GM23338 (cell line): ENCODE measurements around the gene RFNG. TPM values are rescaled to one million over a fixed set of nuclear protein-coding genes. Genes with fewer than 3 reads are reported as not detected.

ENCODE experiments used
- ATAC-seq: fragments of 200-7000 bp; cut with Tn5 transposase; 3 replicates; pipeline ENCODE4 v1.9.1; 2020
- DNase-seq: peaks from one replicate; pipeline ENCODE4 v3.0.0-alpha.2; 2015; ENCODE audit warnings: low spot score
- H2AFZ ChIP-seq: fragments of 200-600 bp; sonication (generic); 2 replicates; pipeline ENCODE4 v1.8.0; 2016; ENCODE audit warnings: antibody characterized with exemption, mild to moderate bottlenecking, moderate library complexity
- H3F3A ChIP-seq: fragments of 200-600 bp; sonication (generic); replicated peaks from 2 replicates; pipeline ENCODE4 v1.8.0; 2017; ENCODE audit warnings: antibody characterized with exemption, mixed run types, low read depth
- H3K27ac ChIP-seq: fragments of 200-600 bp; sonication (generic); 2 replicates; pipeline ENCODE4 v1.6.1; 2016; ENCODE audit warnings: low read depth
- H3K27me3 ChIP-seq: fragments of 200-600 bp; sonication (generic); 2 replicates; pipeline ENCODE4 v1.8.0; 2016; ENCODE audit warnings: mild to moderate bottlenecking, mixed run types, moderate library complexity; ENCODE audit not compliant: insufficient read depth
- H3K36me3 ChIP-seq: fragments of 200-600 bp; sonication (generic); 2 replicates; pipeline ENCODE4 v1.8.0; 2016; ENCODE audit warnings: mild to moderate bottlenecking; ENCODE audit not compliant: insufficient read depth
- H3K4me1 ChIP-seq: fragments of 200-600 bp; sonication (generic); 2 replicates; pipeline ENCODE4 v1.8.0; 2016; ENCODE audit warnings: mild to moderate bottlenecking, moderate library complexity; ENCODE audit not compliant: insufficient read depth
- H3K4me2 ChIP-seq: fragments of 200-600 bp; sonication (generic); 2 replicates; pipeline ENCODE4 v1.7.1; 2017; ENCODE audit warnings: mixed run types
- H3K4me3 ChIP-seq: fragments of 200-600 bp; sonication (generic); 2 replicates; pipeline ENCODE4 v1.6.1; 2016; ENCODE audit warnings: mixed run types
- H3K79me2 ChIP-seq: fragments of 200-600 bp; sonication (generic); replicated peaks from 2 replicates; pipeline ENCODE4 v1.8.0; 2017; ENCODE audit warnings: mild to moderate bottlenecking; ENCODE audit not compliant: insufficient read depth
- H3K9me2 ChIP-seq: fragments of 200-600 bp; sonication (generic); 2 replicates; pipeline ENCODE4 v1.8.0; 2017; ENCODE audit not compliant: insufficient read depth
- H4K20me1 ChIP-seq: fragments of 200-600 bp; sonication (generic); replicated peaks from 2 replicates; pipeline ENCODE4 v1.8.0; 2017; ENCODE audit warnings: mild to moderate bottlenecking; ENCODE audit not compliant: insufficient read depth
- H3K27ac Mint-ChIP-seq: 2 replicates; pipeline ENCODE4 v1.8.0; 2020; ENCODE audit warnings: inconsistent platforms, mild to moderate bottlenecking, moderate library complexity, mixed read lengths
- H3K27me3 Mint-ChIP-seq: 3 replicates; pipeline ENCODE4 v1.8.0; 2022; ENCODE audit warnings: low read depth, mild to moderate bottlenecking, moderate library complexity, mixed read lengths, inconsistent platforms; ENCODE audit not compliant: insufficient read depth, poor library complexity
- H3K36me3 Mint-ChIP-seq: 3 replicates; pipeline ENCODE4 v1.8.0; 2021; ENCODE audit warnings: low read depth, mild to moderate bottlenecking, inconsistent platforms, moderate library complexity, mixed read lengths
- H3K4me1 Mint-ChIP-seq: 3 replicates; pipeline ENCODE4 v1.8.0; 2020; ENCODE audit warnings: mild to moderate bottlenecking, inconsistent platforms, mixed read lengths
- H3K4me3 Mint-ChIP-seq: 3 replicates; pipeline ENCODE4 v1.8.0; 2021; ENCODE audit warnings: moderate library complexity, mild to moderate bottlenecking, inconsistent platforms, mixed read lengths
- H3K9me3 Mint-ChIP-seq: 3 replicates; pipeline ENCODE4 v1.8.0; 2020; ENCODE audit warnings: moderate library complexity, mild to moderate bottlenecking, inconsistent platforms, mixed read lengths
- CREB1 ChIP-seq: fragments of 250-450 bp; sonication (Bioruptor Pico); IDR thresholded peaks from 2 replicates; pipeline ENCODE4 v1.5.0; 2020; ENCODE audit warnings: low read depth, mild to moderate bottlenecking, moderate library complexity
- NANOG ChIP-seq: IDR thresholded peaks from 2 replicates; pipeline ENCODE4 v1.6.1; 2016; ENCODE audit warnings: antibody characterized with exemption, borderline replicate concordance
- POLR2AphosphoS5 ChIP-seq: IDR thresholded peaks from 2 replicates; pipeline ENCODE4 v1.6.1; 2016; ENCODE audit warnings: antibody characterized with exemption, low read depth
- REST ChIP-seq: IDR thresholded peaks from one replicate; pipeline ENCODE4 v1.6.1; 2018; ENCODE audit warnings: antibody characterized with exemption; ENCODE audit not compliant: unreplicated experiment
- STAT1 ChIP-seq: IDR thresholded peaks from one replicate; pipeline ENCODE4 v1.6.1; 2016; ENCODE audit warnings: antibody characterized with exemption; ENCODE audit not compliant: unreplicated experiment
- ZNF462 ChIP-seq: fragments of 250-450 bp; sonication (Bioruptor Pico); IDR thresholded peaks from 2 replicates; pipeline ENCODE4 v1.5.0; 2020; ENCODE audit warnings: mild to moderate bottlenecking, moderate library complexity
- polyA plus RNA-seq: library from polyadenylated mRNA; unstranded; fragments of >200 nt; fragmentation: Nextera tagmentation; extraction: Ambion mirVana; gene quantifications from 2 replicates; pipeline ENCODE4 v1.2.1, GENCODE V29; 2016
- total RNA-seq: library from RNA; depleted of rRNA; stranded (reverse); fragments of >200 nt; shearing (Covaris generic); gene quantifications from 2 replicates; pipeline ENCODE4 v1.2.3, GENCODE V29; 2014

The RFNG gene
- total and polyA plus RNA-seq, 2 experiments from 2014 or later: 18.0 to 44.7 TPM

- TF ChIP-seq ZNF462 (CRISPR knock-in tag): no peak
Measured at GRCh38 chr17:82009413-82009812, 42.2 kb downstream of the RFNG start (continued).

GRCh38 chr17:82008941-82009405 is 42.6 kb downstream of the RFNG start:
- H3K9me2 ChIP-seq: no peaks in the 10 kb centered on the region
- no peaks in the 10 kb centered on the region for H3K79me2 ChIP-seq
- no peak overlapping the region for H2AFZ ChIP-seq
- no peaks in the 10 kb centered on the region for H3K9me3 Mint-ChIP-seq
- no peak overlapping the region for H3K27ac ChIP-seq
- H3K36me3 ChIP-seq: no peaks in the 10 kb centered on the region
- H4K20me1 ChIP-seq: no peaks in the 10 kb centered on the region
- no peaks in the 10 kb centered on the region for H3F3A ChIP-seq
- ATAC-seq (no peak), DNase-seq (no peak)
- no peak overlapping the region for H3K4me3 Mint-ChIP-seq
- no peaks in the 10 kb centered on the region for H3K27me3 ChIP-seq
- H3K4me3 ChIP-seq: no peak overlapping the region
- no peaks in the 10 kb centered on the region for H3K36me3 Mint-ChIP-seq
- H3K27ac Mint-ChIP-seq: no peak overlapping the region
- H3K4me1 ChIP-seq: no peaks in the 10 kb centered on the region
- H3K4me2 ChIP-seq: no peak overlapping the region
- H3K4me1 Mint-ChIP-seq: no peaks in the 10 kb centered on the region
- H3K27me3 Mint-ChIP-seq: peaks cover 9% of the 10 kb centered on the region
- TF ChIP-seq REST (no peak), NANOG (no peak), ZNF462 (CRISPR knock-in tag) (no peak), CREB1 (CRISPR knock-in tag) (no peak), POLR2AphosphoS5 (no peak), STAT1 (no peak)
